ENCODE data around the gene IFRD1.
"Not testable (repeated sequence)": the region's sequence is repeated elsewhere in the genome, so short reads cannot be mapped to it uniquely, and the experiment has no call there.

The IFRD1 gene

DNA sequence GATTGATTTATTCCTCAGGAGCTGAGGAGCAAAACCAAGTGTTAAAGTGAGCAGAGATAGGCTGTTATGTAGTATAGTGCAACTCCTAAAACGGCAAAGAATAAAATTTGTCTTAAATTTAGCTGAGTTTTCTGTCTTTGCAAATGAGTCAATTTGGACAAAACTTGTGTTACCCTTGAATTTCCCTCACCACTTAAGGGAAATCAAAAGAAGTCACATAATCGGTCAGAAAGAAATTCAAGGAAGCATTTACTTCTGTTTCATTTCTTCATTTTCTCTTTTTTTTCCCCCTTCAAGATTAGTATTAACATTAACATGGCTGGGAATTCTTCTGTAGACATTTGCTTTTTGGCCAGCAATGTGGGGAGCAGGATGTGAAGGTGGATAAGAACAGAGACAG is 44.4 kb downstream of the IFRD1 start:
- DNase-seq: no peak

DNA sequence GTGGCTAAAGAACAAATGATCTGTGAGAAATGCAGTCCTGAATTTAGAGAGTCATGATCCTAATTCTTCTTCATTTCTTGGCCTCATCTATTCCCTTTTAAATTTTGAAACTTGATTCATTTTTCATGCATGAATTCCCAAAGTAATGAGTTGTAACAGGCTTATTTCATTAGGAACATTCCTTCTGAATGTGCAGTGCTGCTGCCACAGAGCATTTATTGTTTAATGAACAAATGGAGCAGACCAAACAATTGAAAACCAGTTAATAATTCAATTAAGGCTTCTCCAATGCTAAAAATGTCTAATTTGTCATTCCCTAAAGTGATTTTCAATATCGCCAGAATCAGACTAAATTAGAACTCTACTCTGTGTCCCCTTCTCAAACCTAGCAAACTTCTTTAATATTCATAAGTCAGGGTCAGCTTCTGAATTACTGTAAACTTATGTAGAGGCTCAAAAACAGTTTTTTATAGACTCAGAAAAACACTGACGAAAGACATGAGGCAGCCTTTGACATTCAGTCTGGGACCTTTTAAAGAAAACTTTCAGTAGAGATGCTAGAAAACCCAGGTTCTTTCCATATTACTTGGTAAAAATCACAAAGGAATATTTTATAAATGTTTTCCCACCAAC is 45.0 kb downstream of the IFRD1 start:
- DNase-seq: no peak

DNA sequence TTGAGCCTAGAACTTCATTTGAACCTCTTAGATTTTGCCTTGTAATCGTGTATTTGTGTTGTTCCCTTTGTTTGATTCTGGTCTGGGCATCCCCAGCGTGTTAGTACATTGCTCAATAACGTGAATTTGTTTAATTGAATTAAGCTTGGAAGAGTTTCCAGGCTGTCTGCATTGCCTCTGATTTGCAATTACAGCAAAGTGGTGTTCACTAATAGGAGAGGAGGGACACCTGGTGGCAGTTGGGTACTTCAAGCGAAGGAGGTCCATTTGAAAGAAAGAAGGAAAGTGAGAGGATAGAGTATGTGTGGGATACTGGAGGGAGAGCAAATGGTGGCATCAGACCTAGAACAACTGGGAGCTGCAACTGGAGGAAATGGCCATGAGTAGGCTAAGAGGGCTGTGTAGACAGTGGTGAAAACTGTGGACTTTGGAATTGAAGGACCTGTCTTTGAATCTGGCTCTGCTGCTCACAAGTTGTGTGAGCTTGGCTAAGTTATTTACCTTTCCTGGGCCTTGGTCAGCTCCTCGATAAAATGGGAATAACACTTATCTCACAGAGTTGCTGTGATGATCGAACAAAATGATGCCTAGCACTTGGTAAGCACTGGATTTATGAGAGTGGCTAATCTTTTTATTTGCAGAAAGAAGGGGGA is 45.7 kb downstream of the IFRD1 start:
- peak; percentile 52 for DNase-seq

DNA sequence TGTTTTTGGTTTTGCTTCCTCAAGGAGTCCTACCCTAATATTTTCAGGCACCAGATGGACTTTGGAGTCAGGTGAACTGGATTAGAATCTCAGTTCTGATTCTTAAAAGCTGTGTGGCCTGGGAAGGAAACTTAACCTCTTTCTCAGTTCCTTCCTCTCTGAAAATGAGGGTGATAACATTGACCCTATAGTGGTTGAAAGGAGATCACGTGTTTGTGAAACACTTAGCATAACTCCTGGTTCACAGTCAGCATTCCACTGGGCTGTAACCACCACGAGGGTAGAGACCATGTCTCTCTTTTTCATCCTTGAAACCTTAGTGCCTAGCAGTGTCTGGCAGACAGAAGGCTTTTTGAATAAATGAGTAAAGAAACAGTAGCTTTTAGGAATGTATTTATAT is 47.2 kb downstream of the IFRD1 start:
- no peak for DNase-seq

DNA sequence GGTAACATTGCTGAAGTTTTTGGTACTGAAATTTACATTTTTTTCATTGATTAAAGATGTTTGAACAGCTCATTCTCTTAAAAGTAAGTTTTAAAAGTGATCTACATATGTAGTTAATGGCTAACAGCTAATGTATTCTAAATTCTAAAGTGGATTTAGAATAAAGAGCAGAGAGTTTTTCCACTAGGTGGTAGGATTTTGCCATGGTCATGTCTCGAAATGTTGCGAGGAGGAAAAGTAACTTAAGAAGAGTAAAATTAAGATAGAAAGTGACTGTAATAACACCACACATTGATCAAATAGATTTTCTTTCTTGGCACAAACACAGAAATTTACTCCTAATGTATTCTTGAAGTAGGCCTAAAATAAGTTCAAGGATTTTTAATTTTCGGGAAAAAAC is 50.4 kb downstream of the IFRD1 start:
- no peak for DNase-seq

DNA sequence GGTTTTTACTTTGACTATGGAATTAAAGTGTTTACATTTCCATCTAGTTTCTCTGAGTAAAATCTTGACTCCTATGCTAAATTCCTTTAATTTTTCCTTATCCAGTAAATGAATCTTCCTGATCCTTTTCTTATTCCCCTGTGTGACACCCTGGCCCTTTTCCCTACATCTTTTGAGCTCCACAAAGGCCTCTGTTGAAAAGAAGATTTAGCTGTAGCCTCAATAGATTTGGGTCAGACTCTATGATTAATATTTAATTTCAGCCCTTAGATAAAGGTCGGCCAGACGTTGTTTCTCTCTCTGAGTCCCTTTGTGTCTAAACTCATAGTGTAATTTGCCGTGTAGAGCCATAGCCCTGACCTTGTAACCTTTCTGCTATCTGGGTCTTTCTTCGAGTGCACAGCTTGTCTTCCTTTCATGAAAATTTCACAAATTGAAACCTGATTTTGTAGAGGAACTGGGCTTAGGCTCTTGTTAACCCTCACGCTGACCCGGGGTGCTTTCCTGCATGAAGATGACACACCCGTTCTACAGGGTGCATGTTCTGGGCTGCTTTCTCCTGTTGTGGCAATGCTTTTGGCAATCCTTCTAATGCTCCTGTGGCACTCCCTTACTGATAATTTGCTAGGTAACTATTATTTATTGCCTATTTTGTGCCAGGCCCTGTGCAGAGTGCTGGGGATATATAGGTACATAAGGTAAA is 51.7 kb downstream of the IFRD1 start:
- DNase-seq: no peak

DNA sequence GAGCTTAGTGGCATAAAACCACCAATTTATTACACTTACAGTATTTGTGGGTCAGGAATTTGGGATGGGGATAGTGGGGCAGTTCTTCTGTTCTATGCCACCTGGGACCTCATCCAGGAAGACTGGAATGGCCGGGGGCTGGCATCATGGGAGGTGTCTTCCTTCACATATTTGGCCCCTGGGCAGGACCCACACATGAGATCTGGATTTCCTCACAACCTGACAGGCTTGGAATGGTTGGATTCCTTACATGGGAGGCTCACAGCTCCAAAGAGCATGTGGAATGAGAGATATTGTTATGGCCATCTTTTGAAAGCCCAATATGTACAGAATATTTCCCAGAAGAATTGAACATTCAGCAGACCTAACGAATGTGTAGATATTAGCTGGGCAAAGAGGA is 52.4 kb downstream of the IFRD1 start:
- DNase-seq: no peak

DNA sequence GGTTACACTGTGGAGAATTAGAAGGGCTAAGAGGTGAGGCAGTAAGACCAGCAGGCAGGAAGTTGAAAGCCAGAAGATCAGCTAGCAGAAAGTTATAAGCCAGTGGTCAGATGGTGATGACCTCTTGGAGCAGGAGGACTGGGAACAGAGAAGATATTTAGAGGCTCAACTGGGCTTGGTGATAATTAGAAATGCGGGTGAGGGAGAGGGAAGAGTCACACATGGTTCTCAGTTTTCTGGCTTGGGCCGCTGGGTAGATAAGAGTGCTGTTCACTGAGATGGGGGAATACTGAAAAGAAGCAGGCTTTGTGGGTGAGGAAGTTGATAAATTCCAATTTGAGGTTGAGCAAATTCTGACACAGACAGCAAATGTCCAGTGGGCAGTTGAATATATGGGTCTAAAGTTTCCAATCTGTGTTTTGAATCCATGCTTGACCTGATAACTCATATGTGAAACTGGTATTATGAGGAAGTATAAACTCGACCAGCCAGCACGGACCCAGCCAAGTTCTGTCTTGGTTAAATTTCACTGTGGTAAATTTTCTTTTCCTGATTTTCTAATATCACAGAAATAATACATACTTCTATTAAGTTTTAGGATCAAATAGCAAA is 53.2 kb downstream of the IFRD1 start:
- DNase-seq: no peak

DNA sequence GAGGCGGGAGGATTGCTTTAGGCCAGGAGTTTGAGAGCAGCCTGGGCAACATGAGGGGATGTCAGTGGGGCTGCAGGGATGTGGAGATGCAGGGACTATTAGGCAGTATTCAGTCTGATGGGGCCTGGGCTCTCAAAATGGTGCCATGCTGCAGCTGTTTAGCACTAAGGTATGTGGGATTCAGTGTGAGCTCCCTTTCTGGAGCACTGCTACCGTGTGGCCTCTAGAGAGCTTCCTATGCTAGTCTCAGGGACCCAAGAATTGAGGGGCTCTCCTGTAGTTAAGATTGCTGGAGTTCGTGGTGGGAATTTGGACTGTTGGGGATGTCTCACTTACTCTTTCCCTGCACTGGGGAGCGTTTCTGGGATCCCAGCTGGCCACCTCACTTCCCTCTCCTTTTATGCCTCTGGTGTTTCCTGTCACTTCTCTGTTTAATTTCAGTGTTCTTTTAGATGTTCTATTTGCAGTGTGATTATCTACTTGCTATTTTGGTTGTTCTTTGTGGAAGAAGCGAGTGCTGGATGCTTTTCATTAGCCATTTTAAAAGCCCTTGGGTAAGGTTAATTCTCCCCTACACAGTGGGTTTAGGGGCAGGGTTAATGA is 53.9 kb downstream of the IFRD1 start:
- no peak for DNase-seq

DNA sequence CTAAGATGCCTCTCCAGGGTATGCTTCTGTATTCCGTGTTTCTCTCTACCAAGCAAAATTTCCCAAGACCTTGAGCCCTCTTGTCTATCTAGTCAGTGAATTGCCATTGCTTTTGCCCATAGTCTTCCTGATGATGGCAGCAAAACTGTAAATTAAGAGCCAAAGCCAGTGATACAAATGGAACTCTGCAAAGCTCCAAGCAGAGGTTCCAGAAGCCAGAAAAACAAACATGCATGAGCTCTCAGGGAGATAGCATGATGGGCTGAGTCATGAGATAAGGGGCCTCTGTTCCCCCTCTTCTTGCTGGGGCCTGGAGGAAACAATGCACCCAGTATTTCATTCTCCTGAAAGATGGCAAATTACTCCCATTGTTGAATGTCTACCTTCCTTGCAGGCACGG is 55.2 kb downstream of the IFRD1 start:
- DNase-seq: peak; percentile 1

DNA sequence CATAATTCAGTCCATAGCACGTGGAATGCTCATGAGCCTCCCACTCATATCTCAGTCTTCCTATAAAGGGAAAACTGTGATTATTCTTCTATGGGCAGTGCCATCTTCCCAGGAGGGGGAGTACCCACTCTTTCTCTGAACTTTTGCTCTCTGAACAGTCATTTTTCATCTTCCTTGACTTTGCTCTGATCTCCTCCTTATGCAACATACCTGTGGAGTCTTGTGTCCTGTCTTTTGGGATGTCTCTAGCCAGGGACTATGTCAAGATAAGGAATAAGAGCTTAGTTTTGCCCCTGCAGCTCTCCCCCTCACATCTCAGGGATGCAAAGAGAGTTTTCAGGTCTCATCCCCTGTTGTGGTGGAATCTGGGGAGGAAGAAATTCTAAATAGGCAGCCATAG is 58.1 kb downstream of the IFRD1 start:
- no peak for DNase-seq

DNA sequence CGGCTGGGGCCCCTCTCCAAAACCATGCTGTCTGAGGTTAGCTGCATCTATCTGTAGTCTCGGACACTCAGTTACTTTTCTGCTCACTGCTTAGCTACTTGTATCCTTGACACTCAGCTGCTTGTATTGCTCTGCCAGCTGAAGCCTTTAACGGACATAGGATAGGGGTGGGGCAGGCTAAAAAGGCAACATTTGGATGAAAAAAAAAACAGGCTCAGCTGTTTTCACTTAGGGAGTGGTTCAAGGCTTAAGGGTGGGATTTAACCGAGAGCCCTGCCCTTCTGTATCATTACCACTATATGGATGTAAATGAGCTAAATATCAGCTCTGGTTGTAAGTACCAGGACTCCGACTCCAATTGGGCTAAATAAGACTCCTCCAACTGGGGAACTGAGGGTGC is 59.1 kb downstream of the IFRD1 start:
- DNase-seq: no peak

DNA sequence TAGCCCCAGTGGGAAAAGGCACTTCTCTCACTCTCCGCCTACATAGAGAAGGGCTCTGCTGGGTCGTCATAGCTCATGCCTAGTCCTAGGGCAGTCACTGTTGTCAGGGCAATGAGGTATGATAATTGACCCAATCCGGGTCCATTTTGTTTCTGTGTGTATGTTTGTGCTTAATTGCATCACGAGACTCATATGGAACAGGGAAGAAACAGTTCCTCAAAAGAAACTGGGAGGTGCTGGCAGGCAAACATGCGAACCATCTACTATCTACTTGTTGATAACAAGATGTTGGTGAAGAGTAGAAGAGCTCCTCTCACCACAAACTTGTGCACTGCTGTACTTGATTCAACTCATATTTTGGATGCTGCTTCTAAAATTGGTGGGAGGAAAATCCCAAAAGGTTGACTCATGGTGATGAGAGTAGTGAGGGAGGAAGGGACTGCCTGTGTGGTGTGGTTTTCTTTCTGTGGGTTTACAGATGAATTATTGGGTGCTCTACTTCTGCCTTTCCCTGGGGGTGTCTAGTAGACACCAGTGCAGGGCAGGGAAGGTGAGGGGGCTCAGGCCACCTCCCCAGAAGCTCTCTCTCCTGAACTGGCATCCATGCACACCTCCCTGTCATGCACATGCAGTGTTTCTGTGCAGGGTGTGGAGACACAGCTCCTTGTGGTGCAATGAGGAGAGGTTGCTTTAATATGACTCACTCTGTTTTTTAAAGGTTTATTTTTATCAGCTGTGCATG is 59.9 kb downstream of the IFRD1 start:
- peak; percentile 64 for DNase-seq

DNA sequence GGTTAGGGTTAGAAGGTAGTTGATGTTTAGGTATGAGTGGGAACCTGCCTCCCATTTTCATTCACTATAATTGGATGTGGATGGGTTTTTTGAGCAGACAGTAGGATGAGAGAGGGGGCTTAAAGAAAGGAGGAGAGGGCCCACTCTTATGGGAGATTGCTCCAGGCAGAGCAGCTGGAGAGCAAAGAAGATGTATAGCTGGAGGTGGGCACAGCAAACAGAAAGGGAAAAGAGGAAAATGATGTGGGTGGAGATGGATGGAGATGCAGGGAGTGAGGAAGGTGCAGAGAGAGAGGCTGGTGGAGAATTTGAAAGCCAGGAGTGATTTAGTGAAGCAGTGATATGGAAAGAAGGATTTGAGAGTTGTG is 60.5 kb downstream of the IFRD1 start:
- no peak for DNase-seq

DNA sequence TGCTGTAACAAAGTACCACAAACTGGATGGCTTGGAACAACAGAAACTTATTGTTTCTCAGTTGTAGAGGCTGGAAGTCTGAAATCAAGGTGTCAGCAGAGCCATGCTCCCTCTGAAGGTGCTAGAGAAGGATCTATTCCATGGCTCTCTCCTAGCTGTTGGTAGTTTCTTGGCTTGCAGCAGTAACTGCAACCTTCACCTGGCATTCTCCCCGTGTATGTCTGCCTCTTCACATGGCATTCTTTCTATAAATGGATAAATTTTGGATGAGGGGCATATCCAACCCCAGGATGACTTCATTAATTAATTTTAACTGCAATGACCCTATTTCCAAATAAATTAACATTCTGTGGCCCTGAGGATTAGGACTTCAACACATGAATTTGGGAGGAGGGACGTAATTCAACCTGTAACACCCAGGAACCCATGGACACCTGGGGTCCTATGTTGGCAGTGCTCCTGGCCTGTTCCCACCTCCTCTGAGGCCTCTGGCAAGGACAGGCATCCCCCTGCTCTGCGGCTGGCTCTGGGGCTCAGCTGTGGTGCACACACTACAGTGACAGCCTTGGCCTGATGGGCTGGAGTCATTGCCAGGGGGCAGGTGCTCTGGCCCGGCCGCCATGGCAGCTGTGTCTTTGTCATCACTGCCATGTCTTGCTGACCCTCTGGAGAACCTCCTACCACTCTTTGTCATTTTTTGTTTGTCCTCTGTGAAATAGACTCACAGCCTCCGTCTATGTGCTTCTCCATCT is 61.4 kb downstream of the IFRD1 start:
- DNase-seq: no peak

DNA sequence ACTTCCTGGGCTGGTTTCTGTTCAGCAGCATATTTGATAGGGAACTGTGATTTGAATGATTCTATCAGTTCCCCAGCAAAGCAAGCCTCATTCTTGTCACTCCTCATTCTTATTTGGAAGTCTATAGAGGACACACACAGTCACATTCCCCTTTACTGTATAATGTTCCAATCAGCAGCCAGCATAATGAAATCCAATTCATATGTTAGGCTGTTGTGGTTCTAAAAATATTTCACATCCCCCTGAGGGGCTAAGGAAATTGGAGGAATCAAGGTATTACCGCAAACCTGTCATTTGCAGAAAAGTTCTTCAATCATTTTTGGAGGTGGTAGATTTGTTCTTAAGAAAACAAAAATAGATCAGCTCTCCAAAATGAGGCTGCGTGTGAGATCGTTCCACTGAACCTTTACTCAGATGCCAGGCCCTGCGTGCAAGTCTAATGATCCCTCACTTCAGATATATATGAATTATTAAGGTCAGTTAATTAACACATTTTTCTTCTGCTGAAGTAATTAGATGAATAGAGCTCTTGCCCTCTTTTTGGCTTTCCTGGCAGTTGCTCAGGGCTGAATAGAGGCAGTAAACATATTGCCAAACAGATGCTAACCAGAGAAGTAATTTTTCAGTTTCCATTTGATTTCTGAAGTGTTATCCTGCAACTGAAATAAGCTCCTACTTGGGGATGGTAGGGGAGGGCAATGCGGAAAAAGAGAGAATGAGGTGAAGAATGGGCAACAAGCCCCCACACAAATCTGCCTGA is 62.4 kb downstream of the IFRD1 start:
- no peak for DNase-seq

DNA sequence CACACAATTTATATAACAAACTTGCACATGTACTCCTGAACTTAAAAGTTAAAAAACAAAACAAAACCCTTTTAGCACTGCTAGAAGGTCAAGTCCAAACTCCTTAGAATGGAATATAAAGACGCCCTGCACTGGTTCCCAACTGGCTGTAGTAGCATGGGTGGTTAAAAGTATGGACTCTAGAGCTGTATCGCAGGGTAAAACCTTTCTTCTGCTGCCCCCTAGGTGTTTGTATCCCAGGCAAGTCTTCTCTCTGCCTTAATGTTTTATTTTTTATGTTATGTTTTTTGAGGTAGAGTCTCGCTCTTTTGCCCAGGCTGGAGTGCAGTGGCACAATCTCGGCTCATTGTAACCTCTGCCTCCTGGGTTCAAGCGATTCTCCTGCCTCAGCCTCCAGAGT is 65.7 kb downstream of the IFRD1 start:
- DNase-seq: no peak

DNA sequence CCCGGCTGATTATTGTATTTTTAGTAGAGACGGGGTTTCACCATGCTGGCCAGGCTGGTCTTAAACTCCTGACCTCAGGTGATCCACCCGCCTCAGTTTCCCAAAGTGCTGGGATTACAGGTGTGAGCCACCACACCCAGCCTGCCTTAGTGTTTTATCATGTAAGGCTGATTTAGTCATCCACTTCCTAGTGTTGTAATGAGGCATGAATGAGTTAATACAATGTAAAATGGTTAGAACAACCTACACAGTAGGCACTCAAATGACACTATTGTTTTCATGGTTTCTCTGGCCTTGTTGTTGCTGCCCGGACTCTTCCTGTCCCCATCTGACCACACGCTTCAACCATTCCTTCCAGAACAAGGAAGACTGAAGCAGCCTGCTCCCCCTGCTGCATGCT is 66.2 kb downstream of the IFRD1 start:
- not testable (repeated sequence) for DNase-seq

DNA sequence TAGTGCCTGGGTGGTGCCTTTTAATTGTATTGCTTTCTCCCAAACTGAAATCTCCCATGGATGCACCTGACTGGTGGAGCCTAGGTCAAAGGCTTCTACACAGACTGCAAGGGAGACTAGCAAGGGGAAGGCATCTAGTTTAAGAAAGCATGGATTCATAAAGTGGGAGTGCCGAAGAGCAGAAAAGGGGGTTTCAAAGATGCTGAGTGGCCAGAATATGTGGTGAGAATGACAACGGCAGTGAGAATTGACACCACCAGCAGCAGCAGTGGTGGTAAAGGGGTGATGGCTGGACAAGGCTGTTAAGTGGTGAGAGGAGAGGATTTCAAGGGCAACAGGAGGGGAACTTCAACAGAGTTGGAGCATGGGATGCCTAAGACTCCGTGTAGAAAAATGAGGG is 67.2 kb downstream of the IFRD1 start:
- no peak for DNase-seq

DNA sequence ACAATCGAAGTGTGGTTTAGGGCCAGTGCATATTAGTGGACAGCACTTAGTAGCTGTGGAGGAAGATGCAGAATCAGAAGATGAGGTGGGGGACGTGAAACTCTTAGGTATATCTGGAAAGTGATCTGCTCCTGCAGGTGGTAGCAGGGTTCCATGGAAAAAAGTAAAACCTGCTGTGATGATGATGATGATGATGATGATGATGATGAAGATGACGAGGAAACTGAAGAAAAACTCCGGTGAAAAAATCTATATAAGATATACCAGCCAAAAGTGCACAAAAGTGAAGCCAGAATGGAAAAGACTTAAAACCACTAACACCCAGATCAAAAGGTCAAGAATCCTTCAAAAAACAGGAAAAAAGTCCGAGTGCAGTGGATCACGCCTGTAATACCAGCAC is 70.5 kb downstream of the IFRD1 start:
- DNase-seq: no peak

DNA sequence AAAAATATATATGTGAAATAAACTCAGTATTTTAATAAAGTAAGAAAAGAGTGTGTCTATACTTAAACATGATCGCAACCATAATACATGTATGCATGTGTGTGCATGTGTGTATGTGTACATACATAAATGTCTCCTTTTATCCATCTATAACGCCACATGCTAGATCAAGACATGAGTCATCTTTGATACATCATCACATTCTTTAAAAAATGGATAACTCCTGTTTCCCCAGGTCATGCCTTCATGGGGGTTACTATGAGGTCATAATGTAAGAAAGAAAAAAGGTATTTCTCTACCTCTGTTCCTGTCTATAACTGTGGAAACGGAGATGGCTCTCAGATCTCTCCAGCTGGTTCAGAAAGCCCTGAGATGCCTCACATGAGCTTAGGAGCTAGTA is 71.7 kb downstream of the IFRD1 start:
- DNase-seq: no peak

All from EL (cell line).